ENCODE data around the gene SPOCK1. TPM values are rescaled to one million over a fixed set of nuclear protein-coding genes. Genes with fewer than 3 reads are reported as not detected.

Gene SPOCK1
- total RNA-seq, 1 experiment from 2014 or later, result 10.9 TPM

- no peak for DNase-seq
These were observed 12.4 kb downstream of the SPOCK1 start for GRCh38 chr5:137486707-137487106.

More at GRCh38 chr5:137486707-137487106, 12.4 kb downstream of the SPOCK1 start:
- Histone ChIP-seq H3K9me3 (ENCODE audit: control insufficient read depth, low read depth, low read length) (no peaks in the 10 kb centered on the region), H3K27me3 (ENCODE audit: insufficient read depth, low read length) (no peaks in the 10 kb centered on the region), H2AK5ac (ENCODE audit: insufficient read length, low read length) (no peak overlapping the region), H3K18ac (ENCODE audit: insufficient read length, low read depth, low read length) (no peak overlapping the region), H3K79me1 (ENCODE audit: insufficient read depth, low read depth, low read length, poor library complexity, severe bottlenecking) (no peaks in the 10 kb centered on the region), H4K8ac (replicated peaks; ENCODE audit: insufficient read length, low read depth, low read length) (no peak overlapping the region), H3K9ac (ENCODE audit: extremely low read depth, insufficient read length, low read length) (no peak overlapping the region), H3K4me1 (ENCODE audit: insufficient read depth, low read length) (no peaks in the 10 kb centered on the region), H4K91ac (ENCODE audit: insufficient read length, low read depth, low read length) (no peak overlapping the region), H3K4me2 (ENCODE audit: insufficient read depth, insufficient read length, low read length) (no peak overlapping the region), H3K14ac (ENCODE audit: insufficient read depth, low read length) (no peak overlapping the region), H2BK120ac (ENCODE audit: low read depth, low read length, poor library complexity, severe bottlenecking) (no peak overlapping the region), H3K56ac (ENCODE audit: insufficient read length, low read depth, low read length) (no peak overlapping the region), H3T11ph (ENCODE audit: low read length) (no peak overlapping the region), H2BK15ac (ENCODE audit: low read depth, low read length) (no peak overlapping the region), H3K27ac (ENCODE audit: insufficient read length, low read depth, low read length) (no peak overlapping the region), H3K4ac (ENCODE audit: low read depth, low read length) (no peak overlapping the region), H2BK12ac (ENCODE audit: insufficient read length, low read depth, low read length) (no peak overlapping the region), H4K20me1 (ENCODE audit: control insufficient read depth, insufficient read depth, insufficient read length) (peaks cover 2% of the 10 kb centered on the region), H4K5ac (ENCODE audit: insufficient read length, low read depth, low read length) (no peak overlapping the region), H2BK20ac (ENCODE audit: low read depth, low read length, poor library complexity, severe bottlenecking) (no peak overlapping the region), H3K23ac (ENCODE audit: insufficient read length, low read depth, low read length) (no peak overlapping the region), H3K23me2 (ENCODE audit: insufficient read length, low read depth, low read length, poor library complexity, severe bottlenecking) (no peaks in the 10 kb centered on the region), H3K79me2 (ENCODE audit: insufficient read depth, low read length) (no peaks in the 10 kb centered on the region), H2BK5ac (ENCODE audit: insufficient read length, low read length) (no peak overlapping the region), H2AFZ (ENCODE audit: low read length) (no peak overlapping the region)
- H3K27ac Mint-ChIP-seq, result no peak overlapping the region
- no peaks in the 10 kb centered on the region for H3K9me3 Mint-ChIP-seq
- no peaks in the 10 kb centered on the region for H3K27me3 Mint-ChIP-seq (ENCODE audit: low read depth)
- H3K4me1 Mint-ChIP-seq, result no peaks in the 10 kb centered on the region
- no peak overlapping the region for H3K4me3 Mint-ChIP-seq
- H3K36me3 Mint-ChIP-seq (ENCODE audit: insufficient read depth in 1 of 3, low read depth in 3 of 3), result no peaks in the 10 kb centered on the region
- WGBS (ENCODE audit: extremely low coverage, insufficient read length, low lambda C conversion rate), result no CpG with 5 or more reads among the region's 2 CpGs
- TF ChIP-seq, protein P1, sequence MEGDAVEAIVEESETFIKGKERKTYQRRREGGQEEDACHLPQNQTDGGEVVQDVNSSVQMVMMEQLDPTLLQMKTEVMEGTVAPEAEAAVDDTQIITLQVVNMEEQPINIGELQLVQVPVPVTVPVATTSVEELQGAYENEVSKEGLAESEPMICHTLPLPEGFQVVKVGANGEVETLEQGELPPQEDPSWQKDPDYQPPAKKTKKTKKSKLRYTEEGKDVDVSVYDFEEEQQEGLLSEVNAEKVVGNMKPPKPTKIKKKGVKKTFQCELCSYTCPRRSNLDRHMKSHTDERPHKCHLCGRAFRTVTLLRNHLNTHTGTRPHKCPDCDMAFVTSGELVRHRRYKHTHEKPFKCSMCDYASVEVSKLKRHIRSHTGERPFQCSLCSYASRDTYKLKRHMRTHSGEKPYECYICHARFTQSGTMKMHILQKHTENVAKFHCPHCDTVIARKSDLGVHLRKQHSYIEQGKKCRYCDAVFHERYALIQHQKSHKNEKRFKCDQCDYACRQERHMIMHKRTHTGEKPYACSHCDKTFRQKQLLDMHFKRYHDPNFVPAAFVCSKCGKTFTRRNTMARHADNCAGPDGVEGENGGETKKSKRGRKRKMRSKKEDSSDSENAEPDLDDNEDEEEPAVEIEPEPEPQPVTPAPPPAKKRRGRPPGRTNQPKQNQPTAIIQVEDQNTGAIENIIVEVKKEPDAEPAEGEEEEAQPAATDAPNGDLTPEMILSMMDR (conservative IDR thresholded peaks at IDR 0.05), result no peak

Data from H9 (cell line).